NCI-H1436 treated with DMSO at 0.1 percent for 48 hours (cell line): ENCODE results near the gene ZCCHC8.
A peak's percentile ranks its signal among the peaks of the same experiment; 100 is the strongest.
"Not testable (repeated sequence)": the region's sequence is repeated elsewhere in the genome, so short reads cannot be mapped to it uniquely, and the experiment has no call there.

Source experiments
- DNase-seq: peaks from one replicate; lab custom pipeline; 2025; lab: John Stamatoyannopoulos, UW

The ZCCHC8 gene

DNA sequence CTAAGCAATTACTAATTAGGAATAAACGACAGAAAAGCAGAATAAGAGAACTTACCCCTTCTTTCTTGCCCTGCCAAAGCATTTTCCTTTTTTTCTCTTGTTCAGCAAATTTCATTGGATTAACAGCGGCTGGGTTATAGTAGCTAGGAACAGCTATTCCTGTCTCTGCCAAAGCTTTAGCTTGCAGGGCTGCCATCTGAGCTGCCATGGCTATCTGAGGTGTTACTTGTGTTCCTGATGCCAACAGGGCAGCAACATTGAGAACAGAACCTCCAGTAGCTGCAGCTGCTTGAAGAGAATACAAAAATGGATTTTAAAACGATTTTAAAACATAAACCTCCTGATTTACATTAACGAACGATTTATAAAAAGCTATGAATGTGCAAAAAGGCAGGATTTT lies 7.4 kb upstream of the ZCCHC8 start:
- no peak for DNase-seq

DNA sequence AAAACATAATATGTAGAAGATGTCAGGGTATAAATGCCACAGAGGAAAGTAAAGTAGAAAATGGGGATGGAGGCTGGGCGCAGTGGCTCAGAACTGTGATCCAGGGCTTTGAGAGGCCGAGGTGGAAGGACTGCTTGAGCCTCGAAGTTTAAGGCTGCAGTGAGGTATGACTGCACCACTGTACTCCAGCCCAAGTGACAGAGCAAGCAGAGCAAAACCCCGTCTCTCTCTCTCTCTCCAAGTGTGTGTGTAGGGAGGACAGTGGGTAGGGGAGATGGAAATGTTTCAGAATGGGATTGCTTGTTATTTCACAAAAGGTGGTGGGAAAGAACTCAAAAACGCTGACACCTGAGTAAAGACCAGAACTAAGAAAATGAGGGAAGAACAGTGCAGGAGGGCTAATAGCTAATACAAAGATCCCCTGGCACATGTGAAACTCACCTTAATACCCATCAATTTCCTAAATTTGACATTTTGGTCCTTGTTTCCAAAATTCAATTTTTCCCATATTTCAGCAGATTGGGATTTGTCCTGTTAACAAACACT lies 5.7 kb upstream of the ZCCHC8 start:
- DNase-seq: no peak

DNA sequence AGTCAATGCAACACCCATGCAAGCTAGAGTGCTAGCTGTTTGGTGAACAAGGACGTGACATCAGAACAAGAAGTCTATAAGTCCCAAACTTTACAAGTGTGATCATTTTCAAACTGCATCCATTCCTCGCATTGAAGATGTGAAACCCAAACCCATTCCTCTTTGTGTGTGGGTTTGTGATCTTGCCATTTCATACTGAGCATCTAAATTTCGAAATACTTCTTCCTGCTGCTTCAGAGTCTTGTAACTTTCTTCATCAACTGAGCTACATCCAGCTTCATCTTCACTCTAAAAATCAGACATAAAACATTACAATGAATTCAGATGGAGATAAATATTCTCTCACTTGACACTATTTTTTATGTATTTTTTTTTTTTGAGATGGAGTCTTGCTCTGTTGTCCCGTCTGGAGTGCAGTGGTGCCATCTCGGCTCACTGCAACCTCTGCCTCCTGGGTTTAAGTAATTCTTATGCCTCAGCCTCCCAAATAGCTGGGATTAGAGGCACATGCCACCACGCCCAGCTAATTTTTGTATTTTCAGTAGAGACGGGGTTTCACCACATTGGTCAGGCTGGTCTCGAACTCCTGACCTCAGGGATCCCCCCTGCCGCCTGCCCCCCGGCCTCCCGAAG lies 4.8 kb upstream of the ZCCHC8 start:
- no peak for DNase-seq

DNA sequence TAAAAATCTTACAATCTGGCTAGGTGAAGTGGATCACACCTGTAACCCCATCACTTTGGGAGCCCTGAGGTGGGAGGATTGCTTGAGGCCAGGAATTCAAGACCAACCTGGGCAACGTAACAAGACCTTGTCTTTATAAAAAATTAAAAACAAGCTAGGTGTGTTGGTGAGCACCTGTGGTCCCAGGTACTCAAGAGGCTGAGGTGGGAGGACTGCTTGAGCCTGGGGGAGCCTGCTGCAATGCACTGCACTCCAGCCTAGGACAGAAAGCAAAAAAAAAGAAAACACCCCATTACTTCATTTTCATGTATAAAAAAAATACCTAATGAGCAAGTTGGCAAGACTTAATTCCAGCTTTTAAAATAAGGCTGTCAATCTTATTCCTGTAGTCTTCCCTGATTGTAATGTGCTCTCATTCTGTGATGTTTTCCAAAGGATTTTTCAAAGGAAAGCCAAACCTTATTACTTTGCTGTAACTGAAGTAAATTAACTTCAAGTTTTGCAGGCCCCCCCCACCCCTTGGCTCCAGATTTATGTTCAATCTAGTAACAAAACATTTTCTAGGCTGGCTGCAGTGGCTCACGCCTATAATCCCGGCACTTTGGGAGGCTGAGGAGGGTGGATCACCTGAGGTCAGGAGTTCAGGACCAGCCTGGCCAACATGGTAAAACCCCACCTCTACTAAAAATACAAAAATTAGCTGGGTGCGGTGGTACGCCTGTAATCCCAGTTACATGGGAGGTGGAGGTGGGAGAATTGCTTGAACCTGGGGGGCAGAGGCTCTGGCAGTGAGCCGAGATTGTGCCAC lies 3.3 kb upstream of the ZCCHC8 start:
- no peak for DNase-seq

DNA sequence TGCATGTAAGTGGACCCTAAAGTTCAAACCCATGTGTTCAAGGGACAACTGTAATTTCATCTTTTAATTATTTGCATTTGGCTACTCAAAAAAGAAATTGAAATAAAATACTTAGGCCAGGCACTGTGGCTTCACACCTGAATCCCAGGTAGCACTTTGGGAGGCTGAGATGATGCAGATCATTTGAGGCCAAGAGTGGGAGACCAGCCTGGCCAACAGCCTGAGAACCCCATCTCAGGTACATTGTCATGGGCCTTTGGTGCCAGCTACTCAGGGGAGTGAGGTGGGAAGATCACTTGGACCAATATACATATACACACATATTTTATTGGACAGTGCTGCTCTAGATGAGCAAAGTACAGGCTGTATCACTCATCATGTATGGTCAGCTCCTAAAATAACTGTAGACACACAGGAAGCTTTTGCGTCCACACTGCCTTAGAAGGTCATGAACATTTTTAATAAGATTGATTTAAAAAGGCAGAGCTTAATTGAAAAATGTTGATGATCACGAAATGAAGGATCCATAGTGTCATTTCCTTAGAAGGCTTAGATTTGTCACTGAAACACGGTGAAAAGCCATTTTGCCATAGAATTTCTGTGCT lies 2.5 kb upstream of the ZCCHC8 start:
- no peak for DNase-seq

DNA sequence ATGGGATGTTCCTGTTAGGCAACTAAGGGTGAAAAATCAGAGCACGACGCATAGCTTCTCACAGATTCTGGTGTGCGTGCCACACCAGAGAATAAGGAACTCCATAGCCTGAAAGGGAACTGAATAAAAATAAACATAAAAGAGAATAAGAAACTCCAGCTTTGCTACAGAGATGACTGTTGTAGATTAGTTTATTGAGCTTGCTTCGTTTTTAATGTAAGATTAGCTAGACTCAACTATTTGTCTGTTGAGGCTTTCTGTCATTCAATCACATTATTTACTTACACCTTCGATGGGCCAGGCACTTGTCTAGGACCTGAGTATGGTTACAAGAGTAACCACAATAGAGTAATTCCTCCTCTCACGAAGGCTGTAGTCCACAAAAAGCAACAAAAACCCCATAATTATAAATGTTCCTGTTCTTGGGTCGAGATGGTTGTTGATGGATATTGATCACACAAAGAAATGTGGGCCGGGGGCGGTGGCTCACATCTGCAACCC lies 807 bp upstream of the ZCCHC8 start:
- DNase-seq: no peak

DNA sequence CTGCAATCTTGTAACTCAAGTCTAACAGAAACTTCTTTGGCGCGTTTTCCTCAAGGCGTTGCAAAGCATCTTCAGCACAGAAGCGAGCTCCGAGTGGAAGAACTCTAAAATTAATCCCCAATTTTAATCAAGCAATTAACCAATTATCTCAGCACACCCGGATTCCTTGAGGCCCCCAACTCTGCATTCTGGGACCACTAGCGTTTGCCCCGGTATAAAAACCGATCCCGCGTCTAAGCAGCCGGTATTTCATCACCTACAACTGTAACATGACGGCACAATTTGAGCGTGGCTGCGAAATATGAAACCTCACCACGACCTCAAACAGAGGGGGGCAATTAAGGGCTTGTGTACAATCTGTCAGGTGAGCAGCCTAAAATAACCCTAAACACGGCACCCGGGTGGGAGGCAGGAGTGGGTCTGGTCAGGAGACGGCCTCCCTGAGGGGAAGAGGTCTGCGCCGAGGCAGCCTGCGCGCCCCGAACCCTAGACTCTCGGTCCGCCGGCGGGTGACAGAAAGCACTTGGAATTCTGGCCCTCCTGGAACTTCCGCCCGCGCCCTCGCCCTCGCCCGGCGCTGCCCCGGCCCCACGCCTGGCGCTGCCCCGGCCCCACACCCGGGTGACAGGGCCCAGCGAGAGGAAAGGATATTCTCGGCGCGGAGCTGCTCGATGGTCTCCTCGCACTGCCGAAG lies 594 bp downstream of the ZCCHC8 start:
- peak; percentile 6 for DNase-seq

DNA sequence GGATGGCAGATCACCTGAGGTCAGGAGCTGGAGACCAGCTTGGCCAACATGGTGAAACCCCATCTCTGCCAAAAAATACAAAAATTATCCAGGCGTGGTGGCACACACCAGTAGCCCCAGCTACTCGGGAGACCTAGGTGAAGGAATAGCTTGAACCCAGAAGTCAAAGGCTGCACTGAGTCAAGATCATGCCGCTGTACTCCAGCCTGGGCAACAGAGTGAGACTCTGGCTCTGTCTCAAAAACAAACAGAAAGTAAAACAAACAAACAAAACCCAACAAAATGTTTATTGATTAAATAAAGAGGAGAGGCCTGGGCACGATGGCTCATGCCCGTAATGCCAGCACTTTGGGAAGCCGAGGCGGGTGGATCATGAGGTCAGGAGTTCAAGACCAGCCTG lies 5.5 kb downstream of the ZCCHC8 start:
- no peak for DNase-seq

DNA sequence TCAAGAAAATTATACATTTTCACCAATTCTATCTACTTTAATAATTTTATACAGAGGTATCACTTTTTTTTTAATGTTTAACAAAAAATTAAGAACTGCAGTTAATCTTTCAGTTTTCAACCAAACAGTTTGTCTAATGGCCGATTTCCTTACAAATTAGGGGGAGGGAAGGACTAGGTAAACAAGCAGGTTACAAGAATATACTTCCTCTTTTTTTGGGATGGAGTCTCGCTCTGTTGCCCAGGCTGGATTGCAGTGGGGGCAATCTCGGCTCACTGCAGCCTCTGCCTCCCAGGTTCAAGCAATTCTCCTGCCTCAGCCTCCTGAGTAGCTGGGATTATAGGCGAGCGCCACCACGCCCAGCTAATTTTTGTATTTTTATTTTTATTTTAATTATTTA lies 7.5 kb downstream of the ZCCHC8 start:
- not testable (repeated sequence) for DNase-seq

DNA sequence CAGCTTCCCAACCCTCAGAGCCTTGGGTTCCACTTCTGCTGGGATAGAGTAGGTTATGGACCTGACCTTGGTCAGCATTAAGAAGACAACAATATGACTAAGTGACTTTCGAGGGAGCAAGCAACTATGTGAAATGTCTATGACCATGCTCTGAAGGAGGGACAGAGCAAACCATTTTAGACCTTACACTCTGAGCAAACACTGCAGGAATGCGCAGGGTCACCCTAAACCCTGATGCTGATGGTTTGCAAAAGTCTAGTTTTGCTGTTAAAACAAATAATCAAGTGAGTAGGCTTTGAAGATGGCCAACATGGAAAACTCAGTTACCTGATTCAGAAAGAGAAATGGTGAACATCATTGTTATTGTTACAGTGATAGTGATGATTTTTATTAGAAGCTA lies 8.7 kb downstream of the ZCCHC8 start:
- no peak for DNase-seq

DNA sequence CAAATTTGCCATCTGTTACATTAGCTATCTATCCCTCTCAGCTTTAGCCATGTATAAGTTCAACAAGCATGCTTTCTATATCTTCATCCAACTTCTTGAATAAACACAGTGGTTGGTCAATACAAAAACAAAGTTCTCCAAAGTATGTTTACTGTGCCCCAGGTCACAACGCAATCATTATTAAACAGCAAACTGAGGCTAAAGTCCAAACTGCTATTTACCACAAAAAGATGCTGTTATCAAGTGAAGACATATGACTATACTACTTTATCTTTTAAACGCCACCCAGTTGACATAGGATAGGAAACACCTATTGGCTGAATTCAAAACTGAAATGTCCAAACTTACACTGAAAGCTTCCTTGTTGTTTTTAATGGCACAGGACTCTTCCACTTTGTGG lies 11.7 kb downstream of the ZCCHC8 start:
- no peak for DNase-seq

DNA sequence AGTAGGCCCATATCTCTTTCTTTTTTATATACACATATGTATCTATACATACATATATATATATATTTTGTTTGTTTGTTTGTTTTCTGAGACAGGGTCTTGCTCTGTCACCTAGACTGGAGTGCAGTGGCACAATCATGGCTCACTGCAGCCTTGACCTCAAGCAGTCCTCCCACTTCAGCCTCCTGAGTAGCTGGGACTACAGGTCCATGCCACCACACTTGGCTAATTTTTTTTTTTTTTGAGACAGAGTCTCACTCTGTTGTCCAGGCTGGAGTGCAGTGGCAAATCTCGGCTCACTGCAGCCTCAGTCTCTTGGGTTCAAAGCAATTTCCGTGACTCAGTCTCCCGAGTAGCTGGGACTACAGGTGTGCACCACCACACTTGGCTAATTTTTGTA lies 12.9 kb downstream of the ZCCHC8 start:
- DNase-seq: not testable (repeated sequence)

DNA sequence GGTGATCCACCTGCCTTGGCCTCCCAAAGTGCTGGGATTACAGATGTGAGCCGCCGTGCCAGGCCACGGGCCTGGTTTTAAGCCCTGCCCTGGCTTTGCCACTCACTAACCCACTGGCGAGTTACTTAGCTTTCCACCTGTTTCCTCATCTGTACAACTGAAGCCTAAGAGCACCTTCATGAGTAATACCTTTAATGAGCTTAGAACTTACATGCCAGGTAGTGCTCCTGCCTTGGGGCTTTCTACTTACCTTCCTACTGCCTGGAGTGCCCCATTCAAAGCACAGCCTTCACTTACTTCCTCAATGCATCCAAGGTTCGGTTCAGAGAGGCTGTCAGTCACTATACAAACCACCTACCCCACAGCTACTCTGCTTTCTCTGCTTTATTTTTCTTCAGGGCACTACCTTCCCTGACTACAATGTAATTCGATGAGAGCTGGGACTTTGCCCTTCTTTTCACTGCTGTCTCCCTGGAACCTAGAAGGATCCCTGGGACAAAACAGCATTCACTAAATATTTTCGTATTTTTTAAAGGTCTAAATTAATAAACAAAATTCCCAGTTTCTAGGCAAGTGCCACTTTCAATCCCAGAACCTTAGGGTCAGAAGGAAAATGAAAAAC lies 13.8 kb downstream of the ZCCHC8 start:
- no peak for DNase-seq

DNA sequence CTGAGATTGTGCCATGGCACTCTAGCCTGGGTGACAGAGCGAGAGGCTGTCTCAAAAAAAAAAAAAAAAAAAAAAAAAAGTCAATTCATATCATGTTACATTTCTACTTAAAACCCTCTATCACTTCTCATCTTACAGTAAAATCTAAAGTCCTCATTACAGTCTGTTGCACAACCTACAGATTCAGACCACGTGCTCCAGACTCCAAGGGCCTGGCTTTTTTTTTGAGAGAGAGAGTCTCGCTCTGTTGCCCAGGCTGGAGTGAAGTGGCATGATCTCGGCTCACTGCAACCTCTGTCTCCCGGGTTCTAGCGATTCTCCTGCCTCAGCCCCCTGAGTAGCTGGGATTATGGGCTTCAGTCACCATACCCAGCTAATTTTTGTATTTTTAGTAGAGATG lies 14.4 kb downstream of the ZCCHC8 start:
- DNase-seq: not testable (repeated sequence)

DNA sequence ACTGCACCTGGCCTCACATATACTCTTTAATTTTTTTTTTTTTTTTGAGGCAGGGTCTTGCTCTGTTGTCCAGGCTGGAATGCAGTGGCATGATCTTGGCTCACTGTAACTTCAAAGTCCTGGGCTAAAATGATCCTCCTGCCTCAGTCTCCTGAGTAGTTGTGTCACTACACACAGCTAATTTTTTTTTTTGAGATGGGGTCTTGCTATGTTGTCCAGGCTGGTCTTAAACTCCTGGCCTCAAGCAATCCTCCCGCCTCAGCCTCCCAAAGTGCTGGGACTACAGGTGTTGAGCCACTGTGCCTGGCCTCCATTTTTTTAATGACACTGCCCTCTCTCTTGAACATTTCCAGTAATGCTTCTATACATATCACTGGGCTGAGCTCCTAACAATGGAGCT lies 16.3 kb downstream of the ZCCHC8 start:
- not testable (repeated sequence) for DNase-seq

DNA sequence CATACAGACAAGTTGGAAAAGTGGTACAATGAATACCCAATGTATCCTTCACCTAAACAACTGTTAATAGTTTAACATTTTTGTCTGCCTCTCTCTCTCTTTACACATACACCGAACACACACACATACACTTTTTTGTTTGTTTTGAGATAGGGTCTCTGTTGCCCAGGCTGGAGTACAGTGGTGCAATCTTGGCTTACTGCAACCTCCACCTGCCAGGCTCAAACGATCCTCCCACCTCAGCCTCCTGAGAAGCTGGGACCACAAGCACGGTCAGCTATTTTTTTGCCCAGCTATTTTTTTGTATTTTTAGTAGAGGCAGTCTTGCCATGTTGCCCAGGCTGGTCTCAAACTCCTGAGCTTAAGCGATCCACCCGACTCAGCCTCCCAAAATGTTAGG lies 16.8 kb downstream of the ZCCHC8 start:
- DNase-seq: no peak

DNA sequence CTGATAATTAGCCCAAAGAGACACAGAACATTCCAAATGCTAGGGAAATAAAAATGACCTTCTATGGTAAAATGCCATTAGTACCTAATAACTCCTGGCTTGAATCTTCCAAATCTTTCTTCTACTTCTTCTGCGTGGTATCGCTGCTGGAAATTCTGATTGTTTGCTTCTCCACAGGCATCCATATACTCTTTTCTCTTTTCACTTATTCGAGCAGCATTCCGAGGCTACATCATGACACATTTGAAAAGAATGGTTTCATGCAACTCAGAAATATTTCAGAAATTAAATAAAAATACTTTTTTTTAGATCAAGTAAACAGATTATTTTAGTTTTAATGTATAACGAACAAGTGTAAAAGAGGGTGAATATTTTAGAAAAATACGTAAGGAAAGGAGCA lies 18.9 kb downstream of the ZCCHC8 start:
- DNase-seq: no peak

DNA sequence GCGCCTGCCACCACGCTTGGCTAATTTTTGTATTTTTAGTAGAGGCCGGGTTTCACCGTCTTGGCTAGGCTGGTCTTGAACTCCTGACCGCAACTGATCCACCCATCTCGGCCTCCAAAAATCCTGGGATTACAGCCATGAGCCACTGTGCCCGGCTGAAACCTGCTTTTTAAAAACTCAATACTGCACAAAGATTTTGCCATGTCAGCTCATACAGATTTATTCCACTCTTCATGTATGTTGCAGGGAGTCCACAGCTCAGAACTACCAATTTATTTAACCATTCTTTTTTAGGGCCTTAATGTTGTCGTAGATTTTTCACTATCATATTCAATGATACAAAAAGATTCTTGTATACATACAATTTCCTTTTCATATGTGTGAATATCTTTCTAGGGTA lies 20.0 kb downstream of the ZCCHC8 start:
- no peak for DNase-seq

DNA sequence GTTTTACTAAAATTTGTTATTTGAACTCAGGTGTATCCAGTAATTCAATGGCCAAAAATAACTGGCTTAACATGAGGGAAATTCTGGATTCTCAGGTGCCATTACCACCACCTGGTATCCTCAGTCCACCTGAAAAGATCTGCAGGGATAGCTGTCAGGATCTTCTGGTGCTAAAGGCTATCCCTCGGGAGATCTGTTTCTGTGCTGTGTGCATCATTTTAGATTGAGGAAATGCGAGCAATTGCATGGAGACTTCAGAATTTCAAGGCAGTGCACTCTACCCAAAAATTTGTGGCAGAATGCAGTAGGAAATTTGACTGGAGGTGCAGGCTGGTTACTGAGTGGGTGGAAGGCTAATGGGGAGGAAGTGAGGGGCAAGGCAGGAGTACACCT lies 26.4 kb downstream of the ZCCHC8 start:
- no peak for DNase-seq

DNA sequence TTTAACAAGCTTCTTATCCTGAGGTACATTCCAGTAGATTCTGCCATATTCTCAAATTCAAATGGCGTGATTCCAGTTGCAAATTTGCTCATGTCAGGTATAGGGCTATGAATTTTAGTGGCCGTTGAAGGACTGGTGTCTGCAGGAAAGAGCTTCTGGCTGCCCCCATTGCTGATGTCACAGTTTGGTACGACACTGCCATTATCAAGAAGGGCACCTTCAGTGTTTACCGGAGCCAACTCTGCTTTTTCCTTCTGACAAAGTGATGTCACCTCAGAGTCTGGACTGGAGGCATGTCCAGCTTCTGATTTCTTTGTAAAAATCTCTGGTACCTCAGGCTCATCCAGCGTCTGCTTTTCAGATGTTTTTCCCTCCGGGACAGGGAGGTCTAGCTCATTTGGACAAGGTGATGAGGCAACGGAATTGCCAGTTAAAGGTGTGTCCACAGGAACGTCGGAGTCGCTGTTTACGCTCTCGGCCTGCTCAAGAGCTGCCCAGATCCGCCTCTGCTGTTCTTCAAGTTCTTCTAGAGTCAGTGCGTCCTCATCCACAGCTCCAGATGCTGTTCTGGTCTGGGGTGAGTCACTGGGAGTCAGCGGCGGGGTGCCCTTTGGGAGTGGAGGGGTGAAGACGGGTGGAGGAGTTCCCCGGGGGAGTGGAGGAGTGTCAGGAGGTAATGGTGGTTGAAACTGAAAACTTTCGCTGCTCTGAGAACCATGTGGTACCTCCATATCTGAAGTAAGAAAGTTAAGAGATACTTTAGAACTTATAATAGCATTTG lies 27.0 kb downstream of the ZCCHC8 start:
- no peak for DNase-seq
